NCI-H1694 (cell line): ENCODE data around the gene FGGY.

ENCODE experiments used
- DNase-seq: peaks from one replicate; lab custom pipeline; 2025; lab: John Stamatoyannopoulos, UW

Gene FGGY

GRCh38 chr1:59384443-59384842 is 87.5 kb downstream of the FGGY start:
- no peak for DNase-seq

GRCh38 chr1:59388191-59388590 is 91.3 kb downstream of the FGGY start:
- no peak for DNase-seq

GRCh38 chr1:59389847-59390246 is 93.0 kb downstream of the FGGY start:
- no peak for DNase-seq

DNA sequence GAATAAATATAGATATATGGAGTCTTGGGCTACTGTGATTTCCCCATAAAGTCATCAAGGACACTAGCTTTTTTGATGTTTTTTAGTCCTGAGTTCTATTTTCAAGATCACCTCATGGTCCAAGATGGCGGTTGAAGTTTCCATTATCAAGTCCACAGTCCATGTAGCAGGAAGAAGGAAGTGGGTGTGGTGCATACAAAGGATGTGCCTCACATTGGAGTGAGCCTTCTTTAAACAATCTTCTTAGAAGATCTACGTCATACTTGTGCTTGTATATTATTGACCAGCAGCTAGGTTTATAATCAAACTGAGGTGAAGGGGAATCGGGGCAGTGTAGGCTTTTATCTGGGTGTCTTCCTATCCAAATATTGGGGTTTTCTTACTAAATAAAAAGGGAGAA is 93.4 kb downstream of the FGGY start:
- DNase-seq = no peak

- no peak for DNase-seq
These were observed 94.6 kb downstream of the FGGY start for GRCh38 chr1:59391212-59392179.

GRCh38 chr1:59393211-59394180 is 96.6 kb downstream of the FGGY start:
- peak; percentile 93 for DNase-seq

DNA sequence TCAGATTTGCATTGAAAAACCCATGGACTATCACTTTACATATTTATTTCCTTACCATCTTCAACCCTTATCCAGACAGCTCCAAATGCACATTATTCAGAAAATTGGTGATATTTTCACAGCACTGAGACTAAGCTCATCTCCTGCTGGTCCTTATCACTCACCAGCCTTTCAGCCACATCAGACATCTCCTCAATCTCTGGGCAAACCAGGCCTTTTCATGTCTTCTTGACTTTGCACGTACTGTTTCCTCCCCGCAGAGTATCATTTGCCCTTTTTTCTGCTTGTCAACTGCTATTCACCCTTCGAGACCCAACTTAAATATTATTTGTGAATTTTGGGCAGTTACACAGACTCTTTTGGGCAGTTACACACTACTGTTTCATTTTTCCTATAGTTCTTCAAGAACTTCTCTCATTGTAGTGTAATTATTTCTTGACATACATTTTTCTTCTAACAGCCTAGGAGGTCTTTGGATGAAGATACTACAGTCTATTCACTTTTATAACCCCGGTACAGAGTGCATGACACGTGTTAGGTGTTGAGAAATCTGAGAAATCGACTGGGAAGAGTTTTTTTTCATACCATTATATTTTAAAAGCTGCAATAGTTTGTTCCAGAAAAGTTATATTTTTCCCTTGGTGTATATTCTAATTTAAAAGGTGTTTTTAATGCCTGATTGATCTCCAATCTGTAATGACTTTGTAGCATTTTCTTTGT is 98.0 kb downstream of the FGGY start:
- DNase-seq = no peak

GRCh38 chr1:59396387-59396786 is 99.5 kb downstream of the FGGY start:
- no peak for DNase-seq

GRCh38 chr1:59397139-59397858 is 100.4 kb downstream of the FGGY start:
- DNase-seq = no peak

DNA sequence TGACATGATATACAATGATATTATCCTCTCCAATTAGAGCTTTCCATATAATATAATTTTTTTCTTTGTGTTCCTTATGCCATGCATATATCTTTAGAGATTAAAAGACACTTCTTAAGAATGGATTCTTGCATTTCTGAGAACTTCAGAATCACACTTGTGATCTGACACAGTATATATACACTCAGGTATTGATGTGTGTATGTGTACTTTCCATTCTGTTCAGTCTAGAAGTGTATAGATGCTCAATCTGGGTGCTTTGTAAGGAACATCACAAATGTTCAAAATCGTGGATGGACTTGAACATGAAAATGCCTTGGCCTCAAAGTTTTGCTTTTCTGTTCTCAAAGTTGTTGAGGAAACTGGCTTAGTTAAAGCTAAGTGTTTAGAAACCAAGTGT is 102.7 kb downstream of the FGGY start:
- no peak for DNase-seq

GRCh38 chr1:59401581-59401980 is 104.7 kb downstream of the FGGY start:
- no peak for DNase-seq

DNA sequence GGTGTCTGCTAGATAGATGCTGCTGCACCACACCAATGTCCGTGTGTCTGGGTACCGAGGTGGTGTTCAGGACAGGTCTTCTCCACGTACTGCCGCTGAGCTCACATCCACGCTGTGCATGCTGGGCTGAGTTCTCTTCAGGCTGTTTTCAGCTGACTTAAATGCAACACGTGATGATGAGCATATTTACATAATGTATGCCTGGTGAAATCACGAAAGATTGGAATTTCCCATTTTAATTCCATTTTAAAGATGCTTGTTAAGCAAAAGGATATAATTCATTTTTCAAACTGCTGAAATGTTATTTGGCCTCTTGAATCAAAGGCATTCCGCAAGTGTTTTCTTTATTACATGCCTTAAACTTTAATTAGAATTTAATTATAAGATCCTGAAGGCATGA is 107.9 kb downstream of the FGGY start:
- DNase-seq = no peak

GRCh38 chr1:59406437-59407164 is 109.7 kb downstream of the FGGY start:
- no peak for DNase-seq

DNA sequence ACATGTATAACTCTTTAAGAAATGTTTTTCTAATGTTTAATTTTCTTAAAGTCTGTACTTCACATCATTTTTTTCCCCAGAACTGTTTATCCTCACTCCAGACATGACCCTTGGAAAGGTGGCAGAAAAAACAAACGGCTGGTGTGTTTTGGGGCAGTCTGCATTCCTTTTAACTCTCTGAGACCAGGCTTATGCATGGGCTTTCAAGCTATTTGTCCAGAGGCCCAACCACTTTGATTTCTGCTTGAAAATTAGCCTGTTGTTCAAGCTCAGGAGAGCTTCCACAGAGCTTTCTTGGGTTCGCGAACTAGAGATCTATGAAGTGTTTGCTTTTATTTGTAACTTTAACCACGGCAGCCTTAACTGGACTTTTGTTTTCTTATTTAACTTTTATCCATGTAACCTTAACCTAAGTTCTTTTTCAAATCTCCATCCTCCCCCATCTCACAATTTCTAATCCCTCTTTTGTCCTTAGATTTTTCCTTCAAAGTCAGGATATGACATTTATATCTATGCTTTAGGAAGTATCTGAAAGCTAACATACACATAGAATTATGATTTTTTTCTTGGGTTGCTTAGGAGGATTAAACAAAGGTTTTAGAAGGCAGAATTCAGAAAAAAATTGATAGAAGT is 111.8 kb downstream of the FGGY start:
- DNase-seq = no peak

- DNase-seq = no peak
These were observed 112.7 kb downstream of the FGGY start for GRCh38 chr1:59409549-59409948.

DNA sequence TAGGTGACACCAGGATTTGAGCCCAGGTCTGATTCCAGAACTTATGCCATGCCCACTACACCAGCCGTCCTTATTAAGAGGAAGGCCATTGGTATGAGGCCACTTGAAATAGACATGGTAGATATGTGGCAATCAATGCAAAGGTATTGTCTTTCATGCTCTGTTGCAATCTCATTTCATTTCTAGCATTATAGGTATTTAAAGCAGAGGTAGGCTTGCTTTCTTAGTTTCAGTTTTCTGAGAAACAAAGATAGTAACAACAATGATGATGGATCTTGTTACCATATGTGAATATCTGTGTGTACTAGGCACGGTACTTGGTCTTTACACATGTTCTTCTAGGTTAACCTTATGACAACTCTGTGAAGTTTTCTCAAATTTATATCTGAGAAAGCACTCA is 113.1 kb downstream of the FGGY start:
- no peak for DNase-seq

- DNase-seq = no peak
These were observed 113.6 kb downstream of the FGGY start for GRCh38 chr1:59410457-59410856.

DNA sequence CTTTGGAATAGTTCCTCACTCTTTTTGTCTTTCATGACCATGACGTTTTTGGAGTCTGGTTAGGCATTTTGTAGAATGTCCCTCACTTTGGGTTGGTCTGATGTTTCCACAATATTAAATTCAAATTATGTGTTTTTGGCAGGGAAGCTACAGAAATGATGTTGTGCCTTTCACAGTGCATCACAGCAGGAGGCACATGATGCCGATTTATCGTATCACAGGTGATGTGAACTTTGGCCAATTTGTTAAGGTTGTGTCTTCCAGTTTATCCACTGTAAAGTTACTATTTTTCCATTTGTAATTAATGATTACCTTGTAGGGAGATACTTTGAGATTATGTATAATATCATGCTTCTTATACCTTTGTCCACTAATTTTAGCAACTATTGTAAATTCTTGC is 114.3 kb downstream of the FGGY start:
- DNase-seq = no peak

DNA sequence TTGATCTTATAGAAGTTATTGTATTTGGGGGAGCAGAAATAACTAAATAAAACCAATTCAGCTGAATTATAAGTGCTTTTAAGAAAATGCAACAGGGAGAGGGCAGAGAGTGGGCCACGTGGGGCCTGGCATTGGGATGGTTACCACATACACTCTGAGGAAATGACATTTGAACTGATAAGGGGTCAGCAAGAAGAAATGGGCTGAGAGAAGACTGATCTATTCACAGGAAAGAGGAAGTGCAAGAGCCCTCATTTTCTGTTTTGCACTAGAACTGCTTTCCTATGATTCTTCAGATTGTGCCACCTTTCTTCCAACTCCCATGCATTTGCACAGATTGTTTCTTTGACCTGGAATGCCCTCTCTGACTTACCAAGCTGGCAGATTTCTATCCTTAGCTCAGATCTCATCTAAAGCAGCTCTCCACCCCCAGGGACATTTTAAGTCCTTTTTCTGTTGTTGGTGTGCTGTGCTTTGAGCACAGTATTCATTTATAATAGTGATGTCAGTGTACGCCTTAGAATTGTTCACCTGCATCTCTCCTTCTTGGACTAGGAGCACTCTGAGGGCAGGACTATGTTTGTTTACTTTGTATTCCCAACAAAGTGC is 115.9 kb downstream of the FGGY start:
- no peak for DNase-seq

DNA sequence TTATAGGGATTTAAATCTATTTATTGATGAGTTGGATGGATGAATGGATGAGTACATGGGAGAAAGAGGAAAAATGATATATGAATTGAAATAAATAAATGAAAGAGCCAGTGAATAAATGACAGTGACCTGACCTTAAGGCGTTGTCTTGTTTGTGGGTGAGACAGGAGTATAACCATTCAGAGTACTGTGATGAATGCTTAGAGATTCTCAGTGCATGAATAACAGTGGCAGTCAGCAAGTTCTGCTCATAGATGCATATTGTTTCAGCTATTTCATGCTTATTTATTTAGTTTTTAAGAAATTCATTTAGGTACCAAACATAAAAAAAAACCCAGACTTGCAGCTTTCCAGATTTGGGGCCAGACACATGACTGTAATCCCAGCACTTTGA is 116.4 kb downstream of the FGGY start:
- DNase-seq = no peak
